Right atrium auricular region (tissue), 2 donors: Measurements from ENCODE around the gene SFRP4. TPM values are rescaled to one million over a fixed set of nuclear protein-coding genes. Genes with fewer than 3 reads are reported as not detected.

Experiments
- DNase-seq: peaks from one replicate; pipeline ENCODE4 v3.0.0-alpha.2; 2019; ENCODE audit warnings: low spot score
- H3K27ac ChIP-seq, 2 donors: fragments of 200-600 bp; sonication (generic); 1 replicate in 1 of 2; 2 replicates in 1 of 2; pipeline ENCODE4 v1.5.1; 2016 to 2019
- H3K27me3 ChIP-seq, 2 donors: fragments of 200-600 bp; sonication (generic); one replicate each; pipeline versions ENCODE4 v1.5.1 to v1.6.0; 2017 to 2019
- H3K36me3 ChIP-seq: fragments of 200-600 bp; sonication (generic); one replicate; pipeline ENCODE4 v1.5.1; 2016
- H3K4me1 ChIP-seq, 2 donors: fragments of 200-600 bp; sonication (generic); one replicate each; pipeline versions ENCODE4 v1.5.1 to v1.6.0; 2017 to 2019
- H3K4me3 ChIP-seq, 2 donors: fragments of 200-600 bp; sonication (generic); 1 replicate in 1 of 2; 2 replicates in 1 of 2; pipeline ENCODE4 v1.5.1; 2017 to 2019; ENCODE audit warnings: mild to moderate bottlenecking in 1 of 2, moderate library complexity in 1 of 2
- H3K9me3 ChIP-seq, 2 donors: fragments of 200-600 bp; sonication (generic); one replicate each; pipeline ENCODE4 v1.5.1; 2019
- CTCF ChIP-seq, 2 donors: fragments of 200-600 bp; sonication (generic); IDR thresholded peaks; one replicate each; pipeline ENCODE4 v1.5.1; 2019; ENCODE audit warnings: antibody characterized with exemption in 2 of 2
- total RNA-seq, 2 donors: library from RNA; depleted of rRNA; stranded (reverse); fragments of >200 nt; gene quantifications; one replicate each; pipeline ENCODE4 v1.1.0, GENCODE V29; 2016

The SFRP4 gene
- total RNA-seq, 2 donors from 2014 or later: 5.0 to 11.9 TPM

- Histone ChIP-seq H3K4me1 (peaks cover 0 to 21% of the 10 kb centered on the region in 2 donors), H3K36me3 (no peaks in the 10 kb centered on the region), H3K27me3 (no peaks in the 10 kb centered on the region), H3K4me3 (no peak overlapping the region), H3K27ac (no peak overlapping the region), H3K9me3 (peaks cover 0 to 12% of the 10 kb centered on the region in 2 donors)
- no peak for TF ChIP-seq CTCF (IDR thresholded peaks at IDR 0.05)
- DNase-seq: no peak
Measured at GRCh38 chr7:37923996-37924395, 7.4 kb upstream of the SFRP4 start.

- Histone ChIP-seq H3K4me3 (peak overlapping the region in 1 of 2 donors; percentile 65), H3K4me1 (peaks cover 0 to 22% of the 10 kb centered on the region in 2 donors), H3K27ac (no peak overlapping the region), H3K9me3 (peaks cover 0 to 12% of the 10 kb centered on the region in 2 donors), H3K36me3 (no peaks in the 10 kb centered on the region), H3K27me3 (no peaks in the 10 kb centered on the region)
- no peak for TF ChIP-seq CTCF (IDR thresholded peaks at IDR 0.05)
- DNase-seq: no peak
Measured at GRCh38 chr7:37921876-37922275, 5.3 kb upstream of the SFRP4 start.

- peak overlapping the region; percentile 84 to 89 for H3K27ac ChIP-seq
- TF ChIP-seq CTCF (IDR thresholded peaks at IDR 0.05): peak in 1 of 2 donors; percentile 16
- DNase-seq: no peak
- peaks cover 0 to 30% of the 10 kb centered on the region in 2 donors for H3K4me1 ChIP-seq
- H3K27me3 ChIP-seq: no peaks in the 10 kb centered on the region
- no peaks in the 10 kb centered on the region for H3K36me3 ChIP-seq
- peak overlapping the region; percentile 65 to 70 for H3K4me3 ChIP-seq
- peaks cover 0 to 10% of the 10 kb centered on the region in 2 donors for H3K9me3 ChIP-seq
Measured at GRCh38 chr7:37920849-37921805, 4.5 kb upstream of the SFRP4 start.

- peak within 1 kb of the TSS; percentile 65 to 70 for H3K4me3 ChIP-seq
- no peaks in the 10 kb centered on the region for H3K36me3 ChIP-seq
- DNase-seq: no peak
- H3K27me3 ChIP-seq: no peaks in the 10 kb centered on the region
- H3K9me3 ChIP-seq: peaks cover 0 to 3% of the 10 kb centered on the region in 2 donors
- TF ChIP-seq CTCF (IDR thresholded peaks at IDR 0.05): peak in 1 of 2 donors; percentile 39
- peak within 1 kb of the TSS; percentile 84 to 89 for H3K27ac ChIP-seq
- H3K4me1 ChIP-seq: peaks cover 0 to 37% of the 10 kb centered on the region in 2 donors
Measured at GRCh38 chr7:37920305-37920848, 3.8 kb upstream of the SFRP4 start, which contains the start of gene EPDR1. Gene EPDR1, plus strand, starts transcription at chr7:37920640. Its CDS starts 300 bp downstream, at chr7:37920940.

GRCh38 chr7:37918526-37918925 is 1.9 kb upstream of the SFRP4 start:
- Histone ChIP-seq H3K4me1 (peaks cover 0 to 38% of the 10 kb centered on the region in 2 donors), H3K36me3 (no peaks in the 10 kb centered on the region), H3K9me3 (no peaks in the 10 kb centered on the region), H3K27me3 (no peaks in the 10 kb centered on the region), H3K27ac (no peak overlapping the region), H3K4me3 (no peak overlapping the region)
- no peak for DNase-seq
- no peak for TF ChIP-seq CTCF (IDR thresholded peaks at IDR 0.05)
